Testis (tissue), 3 donors: ENCODE results near the gene IFNGR1. TPM values are rescaled to one million over a fixed set of nuclear protein-coding genes. Genes with fewer than 3 reads are reported as not detected.

ENCODE experiments used
- DNase-seq: peaks from one replicate; pipeline ENCODE4 v3.0.0-alpha.2; 2019
- H3K27ac ChIP-seq, 2 donors: fragments of 200-600 bp; sonication (generic); one replicate each; pipeline ENCODE4 v1.5.1; 2019
- H3K27me3 ChIP-seq: fragments of 200-600 bp; sonication (generic); one replicate; pipeline ENCODE4 v1.5.1; 2019
- H3K36me3 ChIP-seq: fragments of 200-600 bp; sonication (generic); one replicate; pipeline ENCODE4 v1.5.1; 2017; ENCODE audit warnings: low read depth; ENCODE audit errors: missing control alignments
- H3K4me1 ChIP-seq: fragments of 200-600 bp; sonication (generic); one replicate; pipeline ENCODE4 v1.5.1; 2019
- H3K4me3 ChIP-seq, 2 donors: fragments of 200-600 bp; sonication (generic); one replicate each; pipeline ENCODE4 v1.5.1; 2017 to 2019
- H3K9me3 ChIP-seq: fragments of 200-600 bp; sonication (generic); one replicate; pipeline ENCODE4 v1.5.1; 2017
- POLR2A ChIP-seq: fragments of 450-650 bp; IDR thresholded peaks from one replicate; pipeline ENCODE4 v1.6.1; 2017; ENCODE audit warnings: antibody characterized with exemption, mild to moderate bottlenecking, moderate library complexity
- WGBS, 2 donors: methylation state at CpG; one replicate each; pipeline ENCODE4 v1.1.5; 2018; 5-methylcytosine and 5-hydroxymethylcytosine counted together
- intact Hi-C: fragments of 100-400 bp; cut with DNase I; formaldehyde crosslinking; loops from one replicate; pipeline ENCODE4 v1.15.1; 2023; ENCODE audit warnings: low total_unique reads
- polyA plus RNA-seq: library from polyadenylated mRNA; stranded (reverse); fragments of 350-450 nt; fragmentation: Illumina TruSeq; extraction: RNeasy Lipid Tissue Mini Kit (QIAGEN cat#74804); gene quantifications from one replicate; pipeline ENCODE4 v1.2.3, GENCODE V29; 2014; ENCODE audit warnings: low read depth, low replicate concordance; ENCODE audit not compliant: insufficient read depth
- total RNA-seq, 2 donors: library from RNA; depleted of rRNA; stranded (reverse); fragments of >200 nt; gene quantifications; one replicate each; pipeline ENCODE4 v1.2.3, GENCODE V29; 2016
- TF ChIP-seq, protein P1 (sequence below), 3 experiments: fragments of 450-650 bp in 2 of 3; fragments of 200-600 bp in 1 of 3; sonication (generic) in 1 of 3; IDR thresholded peaks; one replicate each; pipeline ENCODE4 v1.5.1; 2016 to 2019; ENCODE audit warnings: antibody characterized with exemption in 3 of 3, mild to moderate bottlenecking in 2 of 3, moderate library complexity in 1 of 3

The IFNGR1 gene
- total and polyA plus RNA-seq, 3 donors from 2014 or later, result 46.4 to 49.6 (median 47.8) TPM

DNA sequence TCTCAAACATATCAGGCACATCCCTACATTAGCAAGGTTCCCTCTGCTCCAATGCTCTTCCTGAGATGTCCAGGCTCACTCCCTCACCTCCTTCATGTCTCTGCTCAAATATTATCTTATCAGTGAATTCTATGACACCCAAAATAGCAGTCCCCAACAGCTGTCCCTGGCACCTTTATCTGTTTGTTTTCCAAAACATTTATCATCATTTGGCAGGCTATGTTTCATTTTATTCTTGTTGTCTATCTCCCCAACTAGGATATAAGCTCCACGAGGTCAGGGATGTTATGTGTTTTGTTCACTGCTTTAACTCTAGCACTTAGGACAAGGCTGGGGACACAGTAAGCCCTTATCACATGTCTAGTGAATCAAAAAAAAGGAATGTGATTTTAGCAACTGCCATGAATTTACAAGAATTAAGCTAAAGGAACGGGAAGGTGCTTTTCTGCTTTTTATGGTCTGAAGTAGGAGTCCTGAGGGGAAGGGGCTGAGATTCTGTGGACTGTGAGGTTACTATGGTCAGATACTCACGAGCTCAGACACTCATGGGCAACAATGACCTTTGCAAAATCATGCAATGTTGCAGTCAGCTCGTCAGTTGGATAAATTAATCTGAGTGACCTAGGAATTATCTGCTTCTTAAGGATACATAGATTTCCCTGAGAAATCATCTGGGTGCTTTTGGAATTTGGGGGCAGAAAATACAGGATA is 43.9 kb downstream of the IFNGR1 start:
- no peaks in the 10 kb centered on the region for H3K9me3 ChIP-seq
- H3K27me3 ChIP-seq, result no peaks in the 10 kb centered on the region
- 27 to 55% methylated on average over 4 of the region's 4 CpGs for WGBS, 2 donors
- intact Hi-C loops, result no loop called here
- H3K4me3 ChIP-seq, result no peak overlapping the region
- H3K4me1 ChIP-seq, result peaks cover 20% of the 10 kb centered on the region
- H3K27ac ChIP-seq, result peak overlapping the region in 1 of 2 donors; percentile 26
- peak; percentile 39 for DNase-seq
- H3K36me3 ChIP-seq, result no peaks in the 10 kb centered on the region
- TF ChIP-seq, protein P1, sequence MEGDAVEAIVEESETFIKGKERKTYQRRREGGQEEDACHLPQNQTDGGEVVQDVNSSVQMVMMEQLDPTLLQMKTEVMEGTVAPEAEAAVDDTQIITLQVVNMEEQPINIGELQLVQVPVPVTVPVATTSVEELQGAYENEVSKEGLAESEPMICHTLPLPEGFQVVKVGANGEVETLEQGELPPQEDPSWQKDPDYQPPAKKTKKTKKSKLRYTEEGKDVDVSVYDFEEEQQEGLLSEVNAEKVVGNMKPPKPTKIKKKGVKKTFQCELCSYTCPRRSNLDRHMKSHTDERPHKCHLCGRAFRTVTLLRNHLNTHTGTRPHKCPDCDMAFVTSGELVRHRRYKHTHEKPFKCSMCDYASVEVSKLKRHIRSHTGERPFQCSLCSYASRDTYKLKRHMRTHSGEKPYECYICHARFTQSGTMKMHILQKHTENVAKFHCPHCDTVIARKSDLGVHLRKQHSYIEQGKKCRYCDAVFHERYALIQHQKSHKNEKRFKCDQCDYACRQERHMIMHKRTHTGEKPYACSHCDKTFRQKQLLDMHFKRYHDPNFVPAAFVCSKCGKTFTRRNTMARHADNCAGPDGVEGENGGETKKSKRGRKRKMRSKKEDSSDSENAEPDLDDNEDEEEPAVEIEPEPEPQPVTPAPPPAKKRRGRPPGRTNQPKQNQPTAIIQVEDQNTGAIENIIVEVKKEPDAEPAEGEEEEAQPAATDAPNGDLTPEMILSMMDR (IDR thresholded peaks at IDR 0.05), result no peak
- no peak for TF ChIP-seq POLR2A

DNA sequence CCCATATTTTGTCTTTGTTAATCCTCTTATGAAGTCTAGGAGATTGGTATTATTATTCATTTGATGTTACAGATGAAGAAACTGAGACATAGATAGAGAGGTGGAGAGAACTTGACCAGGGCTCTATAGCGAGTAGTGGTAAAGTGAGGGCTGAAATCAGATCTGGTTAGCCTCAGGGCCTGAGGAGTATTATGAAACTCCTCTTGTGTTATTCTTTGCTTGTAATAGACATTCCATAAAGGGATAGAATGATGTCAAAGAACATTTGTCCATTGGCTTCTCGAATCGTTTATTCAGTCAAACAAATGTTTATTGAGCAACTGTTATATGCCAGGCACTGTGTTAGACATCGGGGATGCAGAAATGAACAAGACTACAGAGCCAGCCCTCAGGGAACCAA is 45.7 kb downstream of the IFNGR1 start, which contains the start of gene IL22RA2:
TSS of gene IL22RA2 (minus strand) at position 144 of the 400 bp plus-strand sequence. CDS start 11,895 bp downstream, outside the sequence.
- no peak for TF ChIP-seq POLR2A
- TF ChIP-seq, protein P1 (IDR thresholded peaks at IDR 0.05), result no peak
- WGBS, 2 donors, result 90 to 95% methylated on average over 4 of the region's 4 CpGs
- no peak within 1 kb of the TSS for H3K4me3 ChIP-seq
- intact Hi-C loops, result no loop called here
- H3K4me1 ChIP-seq, result peaks cover 20% of the 10 kb centered on the region
- H3K36me3 ChIP-seq, result no peaks in the 10 kb centered on the region
- DNase-seq, result no peak
- no peaks in the 10 kb centered on the region for H3K27me3 ChIP-seq
- no peaks in the 10 kb centered on the region for H3K9me3 ChIP-seq
- H3K27ac ChIP-seq, result peak within 1 kb of the TSS in 1 of 2 donors; percentile 2

DNA sequence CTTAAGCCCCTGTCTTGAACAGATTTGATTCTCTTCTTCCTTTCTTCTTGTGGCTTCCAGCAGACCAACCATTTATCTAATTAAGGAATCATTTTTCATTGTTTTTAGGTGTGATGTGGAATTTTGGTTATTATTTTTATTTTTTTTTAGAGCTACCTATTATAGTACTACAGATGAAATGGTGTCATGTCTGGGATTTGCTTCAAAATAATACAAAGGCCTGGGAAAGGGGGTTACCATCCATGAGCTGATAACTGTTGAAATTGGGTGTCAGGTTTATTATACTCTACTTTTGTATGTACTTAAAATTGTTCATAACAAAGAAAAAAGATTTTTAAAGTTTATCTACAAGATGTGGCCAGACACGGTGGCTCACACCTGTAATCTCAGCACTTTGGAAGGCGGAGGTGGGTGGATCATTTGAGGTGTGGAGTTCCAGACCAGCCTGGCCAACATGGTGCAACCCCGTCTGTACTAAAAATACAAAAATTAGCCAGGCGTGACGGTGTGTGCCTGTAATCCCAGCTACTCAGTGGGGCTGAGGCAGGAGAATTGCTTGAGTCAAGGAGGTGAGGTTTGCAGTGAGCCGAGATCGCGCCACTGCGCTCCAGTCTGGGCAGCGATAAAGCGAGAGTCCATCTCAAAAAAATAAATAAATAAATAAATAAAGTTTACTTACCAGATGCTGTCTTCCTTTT is 46.3 kb downstream of the IFNGR1 start:
- H3K36me3 ChIP-seq, result no peaks in the 10 kb centered on the region
- intact Hi-C loops, result no loop called here
- 92 to 97% methylated on average over 11 of the region's 11 CpGs for WGBS, 2 donors

DNA sequence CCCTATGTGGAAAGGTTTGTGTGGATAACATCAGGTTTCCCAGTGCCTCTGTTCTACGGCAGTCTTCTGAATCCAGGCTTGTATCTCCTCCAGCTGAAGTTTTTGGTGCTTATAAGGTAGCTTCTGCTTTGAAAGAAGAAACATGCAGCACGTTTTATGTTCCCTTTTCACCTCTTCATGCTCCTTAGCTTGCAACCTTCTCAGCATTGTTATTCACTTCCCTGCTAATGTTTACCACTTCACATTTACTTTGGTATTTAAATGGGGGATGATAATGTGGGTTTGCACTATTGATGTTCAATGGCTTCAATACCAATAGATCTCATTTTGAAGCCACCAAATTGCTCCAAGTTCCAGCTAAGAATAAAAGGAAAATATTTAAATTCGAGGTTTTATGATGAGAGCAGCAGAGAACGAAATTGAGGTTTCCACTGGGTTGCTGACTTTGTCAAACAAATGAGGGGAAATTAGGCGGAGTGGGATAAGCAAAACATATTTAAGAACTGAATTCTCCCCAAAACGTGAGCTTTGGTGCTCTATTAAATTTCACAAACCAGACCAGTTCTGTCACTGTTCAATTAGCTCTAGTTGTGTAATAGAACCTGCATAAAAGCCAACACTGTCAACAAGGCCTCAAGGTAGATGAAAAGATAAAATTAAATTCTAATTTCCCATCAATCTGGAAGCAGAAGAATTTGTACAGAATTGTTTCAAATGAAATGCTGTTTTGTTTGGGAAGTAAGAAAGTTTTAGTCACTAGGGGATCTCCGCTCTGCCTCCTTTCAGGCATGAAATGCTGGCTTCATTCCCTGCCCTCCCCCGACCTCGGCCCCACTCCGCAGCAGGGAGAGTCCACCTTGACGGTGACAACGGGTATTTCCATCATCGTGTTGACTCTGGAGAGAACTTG is 47.1 kb downstream of the IFNGR1 start:
- TF ChIP-seq, protein P1 (IDR thresholded peaks at IDR 0.05), result no peak
- TF ChIP-seq POLR2A, result no peak

More for the DNA sequence above, 46.3 kb downstream of the IFNGR1 start:
- TF ChIP-seq, protein P1 (IDR thresholded peaks at IDR 0.05), result no peak
- no peak for TF ChIP-seq POLR2A
- H3K4me1 ChIP-seq, result peaks cover 20% of the 10 kb centered on the region
- no peak overlapping the region for H3K27ac ChIP-seq
- no peaks in the 10 kb centered on the region for H3K9me3 ChIP-seq
- H3K4me3 ChIP-seq, result no peak overlapping the region
- DNase-seq, result no peak
- no peaks in the 10 kb centered on the region for H3K27me3 ChIP-seq

More for the DNA sequence above, 47.1 kb downstream of the IFNGR1 start:
- no peak for DNase-seq
- 76 to 80% methylated on average over 13 of the region's 13 CpGs for WGBS, 2 donors
- no peak overlapping the region for H3K4me3 ChIP-seq
- no peaks in the 10 kb centered on the region for H3K36me3 ChIP-seq
- H3K4me1 ChIP-seq, result peaks cover 20% of the 10 kb centered on the region
- intact Hi-C loops, result no loop called here
- H3K27me3 ChIP-seq, result no peaks in the 10 kb centered on the region
- no peaks in the 10 kb centered on the region for H3K9me3 ChIP-seq
- H3K27ac ChIP-seq, result no peak overlapping the region
